ENCODE measurements around the gene CD44. TPM values are rescaled to one million over a fixed set of nuclear protein-coding genes. Genes with fewer than 3 reads are reported as not detected.
"Not testable (repeated sequence)": the region's sequence is repeated elsewhere in the genome, so short reads cannot be mapped to it uniquely, and the experiment has no call there.

Gene CD44
- polyA plus RNA-seq, 1 donor: 81.5 TPM

- no peak for DNase-seq
Measured at GRCh38 chr11:35216962-35217678, 78.1 kb downstream of the CD44 start.

- no peak for DNase-seq
Measured at GRCh38 chr11:35218956-35219355, 80.0 kb downstream of the CD44 start.

- DNase-seq: peak; percentile 73
Measured at GRCh38 chr11:35223371-35223796, 84.4 kb downstream of the CD44 start.

GRCh38 chr11:35223991-35224390 is 85.0 kb downstream of the CD44 start:
- no peak for DNase-seq

GRCh38 chr11:35225946-35226520 is 87.1 kb downstream of the CD44 start:
- no peak for DNase-seq

DNA sequence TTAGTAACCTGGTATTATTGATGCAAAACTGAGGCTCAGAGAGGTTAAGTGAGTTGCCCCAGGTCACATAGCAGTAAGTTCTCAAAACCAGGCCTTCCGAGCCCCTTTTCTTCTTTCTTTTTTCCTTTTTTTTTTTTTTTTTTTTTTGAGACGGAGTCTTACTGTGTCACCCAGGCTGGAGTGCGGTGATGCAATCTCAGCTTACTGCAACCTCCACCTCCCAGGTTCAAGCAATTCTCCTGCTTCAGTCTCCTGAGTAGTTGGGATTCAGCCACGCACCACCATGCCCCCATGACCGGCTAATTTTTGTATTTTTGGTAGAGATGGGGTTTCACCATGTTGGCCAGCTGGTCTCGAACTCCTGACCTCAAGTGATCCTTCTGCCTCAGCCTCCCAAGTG is 87.8 kb downstream of the CD44 start:
- DNase-seq: not testable (repeated sequence)

- DNase-seq: no peak
Measured at GRCh38 chr11:35227576-35228327, 88.8 kb downstream of the CD44 start.

DNA sequence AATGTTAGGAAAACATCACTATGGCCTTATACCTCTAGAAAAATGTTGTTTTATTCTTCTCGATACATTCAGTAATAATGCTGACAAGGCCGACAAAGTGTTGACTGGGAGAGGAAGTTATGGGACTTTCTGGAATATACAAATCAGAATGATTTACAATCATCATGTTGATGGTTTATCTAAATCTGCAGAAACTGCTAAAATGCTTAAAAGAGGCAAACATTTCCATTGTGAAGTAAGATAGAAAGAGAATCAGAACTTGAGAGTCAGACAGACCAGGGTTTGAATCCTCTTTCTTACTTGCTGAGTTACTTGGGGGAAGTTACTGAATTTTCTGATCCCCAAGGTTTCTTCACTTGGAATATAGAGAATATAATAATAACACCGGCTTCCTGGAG is 89.4 kb downstream of the CD44 start:
- no peak for DNase-seq

GRCh38 chr11:35230388-35230787 is 91.4 kb downstream of the CD44 start:
- DNase-seq: no peak

DNA sequence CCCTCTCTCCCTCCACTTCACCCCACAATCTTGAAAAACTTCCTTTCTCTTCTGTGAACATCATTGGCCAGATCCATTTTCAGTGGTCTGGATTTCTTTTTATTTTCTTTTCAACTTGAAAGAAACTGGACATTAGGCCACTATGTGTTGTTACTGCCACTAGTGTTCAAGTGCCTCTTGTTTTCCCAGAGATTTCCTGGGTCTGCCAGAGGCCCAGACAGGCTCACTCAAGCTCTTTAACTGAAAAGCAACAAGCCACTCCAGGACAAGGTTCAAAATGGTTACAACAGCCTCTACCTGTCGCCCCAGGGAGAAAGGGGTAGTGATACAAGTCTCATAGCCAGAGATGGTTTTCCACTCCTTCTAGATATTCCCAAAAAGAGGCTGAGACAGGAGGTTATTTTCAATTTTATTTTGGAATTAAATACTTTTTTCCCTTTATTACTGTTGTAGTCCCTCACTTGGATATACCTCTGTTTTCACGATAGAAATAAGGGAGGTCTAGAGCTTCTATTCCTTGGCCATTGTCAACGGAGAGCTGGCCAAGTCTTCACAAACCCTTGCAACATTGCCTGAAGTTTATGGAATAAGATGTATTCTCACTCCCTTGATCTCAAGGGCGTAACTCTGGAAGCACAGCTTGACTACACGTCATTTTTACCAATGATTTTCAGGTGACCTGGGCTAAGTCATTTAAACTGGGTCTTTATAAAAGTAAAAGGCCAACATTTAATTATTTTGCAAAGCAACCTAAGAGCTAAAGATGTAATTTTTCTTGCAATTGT is 92.3 kb downstream of the CD44 start:
- no peak for DNase-seq

DNA sequence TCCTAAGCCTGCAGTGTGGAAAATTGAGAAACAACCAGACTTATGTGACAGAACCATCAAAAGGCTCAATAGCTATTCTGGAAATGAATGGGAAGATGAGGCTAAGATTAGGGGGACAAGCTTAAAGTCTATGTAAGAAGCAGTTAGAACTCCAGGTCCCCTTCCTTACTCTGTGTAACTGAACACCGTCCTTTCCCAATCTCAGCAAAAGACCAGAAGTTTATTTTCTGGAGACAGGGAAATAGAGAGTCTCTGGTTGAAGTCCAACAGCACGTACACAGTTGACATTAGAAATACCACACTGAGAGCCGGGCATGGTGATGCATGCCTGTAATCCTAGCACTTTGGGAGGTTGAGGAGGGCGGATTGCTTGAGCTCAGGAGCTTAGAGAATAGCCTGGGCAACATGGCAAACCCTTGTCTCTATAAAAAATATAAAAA is 93.9 kb downstream of the CD44 start:
- no peak for DNase-seq

DNA sequence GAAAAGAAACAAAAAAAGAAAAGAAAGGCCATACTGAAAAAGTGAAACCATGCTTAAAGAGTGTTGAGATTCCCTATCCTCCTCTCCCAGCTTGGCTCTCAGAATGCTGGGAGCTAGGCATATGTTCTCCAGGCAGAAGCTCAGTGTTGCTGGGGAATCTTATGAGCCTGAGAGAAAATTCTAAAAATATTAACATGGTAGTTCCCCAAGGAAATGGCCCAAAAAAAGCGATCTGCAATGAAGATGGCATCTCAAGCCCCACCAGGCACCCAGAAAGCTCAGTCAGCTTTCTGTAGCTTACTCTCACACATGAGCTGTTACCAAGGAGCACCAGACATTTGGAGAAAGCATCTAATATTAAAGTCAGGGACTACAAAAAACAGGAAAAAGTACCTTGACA is 94.5 kb downstream of the CD44 start:
- no peak for DNase-seq

DNA sequence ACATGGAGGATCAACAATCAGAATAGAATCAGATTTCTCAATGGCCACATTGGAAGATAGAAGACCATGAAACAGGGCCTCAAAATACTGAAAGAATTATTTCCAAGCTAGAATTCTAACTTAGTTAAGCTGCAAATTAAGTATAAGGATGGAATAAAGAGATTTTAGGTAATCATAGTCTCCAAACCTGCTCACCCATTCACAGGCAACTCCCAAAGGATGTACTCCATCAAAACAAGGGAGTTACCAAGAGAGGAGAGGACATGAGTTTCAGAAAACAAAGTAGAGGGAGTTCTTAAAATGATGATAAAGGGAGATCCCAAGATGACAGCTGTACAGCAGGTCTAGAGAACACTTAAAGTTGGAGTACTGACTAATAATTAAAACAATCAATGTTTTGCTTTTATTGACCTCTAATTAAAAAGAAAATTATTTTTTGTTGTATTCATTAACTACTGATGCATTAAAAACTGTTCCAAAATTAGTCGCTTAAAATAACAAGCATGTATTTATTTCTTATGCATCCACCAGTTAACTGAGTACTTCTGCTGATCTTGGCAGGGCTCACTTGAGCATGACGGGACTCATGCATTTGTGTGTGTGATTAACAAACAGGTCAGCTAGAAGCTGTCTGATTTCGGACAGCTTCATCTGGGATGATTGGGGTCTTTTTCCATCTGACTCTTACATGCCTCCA is 95.6 kb downstream of the CD44 start:
- no peak for DNase-seq

GRCh38 chr11:35235157-35235468 is 96.1 kb downstream of the CD44 start:
- DNase-seq: no peak

DNA sequence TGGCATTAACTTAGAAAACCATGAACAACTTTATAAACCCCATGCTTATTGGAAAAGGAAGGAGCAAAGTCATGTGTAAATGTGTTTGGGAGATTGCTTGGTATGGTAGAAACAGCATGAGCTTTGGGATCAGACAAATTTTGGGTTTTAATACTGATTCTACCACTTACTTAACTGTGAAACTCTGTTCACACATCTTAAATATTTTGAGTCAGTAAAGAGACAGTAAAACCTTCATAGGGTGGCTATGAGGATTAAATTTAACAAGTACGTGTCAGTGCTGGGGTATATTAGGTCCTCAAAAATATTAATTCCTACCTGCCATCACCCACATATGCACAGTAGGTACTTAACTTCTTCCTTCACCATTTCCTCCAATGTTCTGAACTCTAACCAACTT is 96.5 kb downstream of the CD44 start:
- no peak for DNase-seq

- no peak for DNase-seq
Measured at GRCh38 chr11:35235936-35236666, 97.1 kb downstream of the CD44 start.

- DNase-seq: no peak
Measured at GRCh38 chr11:35236667-35237003, 97.7 kb downstream of the CD44 start.

DNA sequence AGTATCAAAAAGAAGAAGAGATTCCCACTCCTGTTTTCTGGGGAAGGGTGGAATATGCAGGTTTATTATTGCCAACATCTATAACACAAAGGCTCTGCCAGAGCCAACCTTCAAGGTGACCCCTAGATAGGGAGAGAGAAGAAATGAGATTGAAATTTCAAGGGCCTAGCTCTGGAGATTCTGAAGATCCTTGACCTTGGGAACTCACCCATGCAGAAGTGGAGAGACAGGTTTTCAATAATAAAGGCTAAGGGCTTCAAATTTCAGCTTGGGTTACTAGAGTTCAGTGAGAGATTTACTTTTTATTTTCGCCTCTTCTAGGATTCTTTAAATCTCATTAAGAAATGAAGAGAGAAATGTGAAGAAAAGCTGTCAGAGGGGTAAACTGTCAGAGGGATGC is 98.4 kb downstream of the CD44 start:
- no peak for DNase-seq

- DNase-seq: no peak
Measured at GRCh38 chr11:35237860-35238715, 99.1 kb downstream of the CD44 start.

- DNase-seq: no peak
Measured at GRCh38 chr11:35238882-35239281, 99.9 kb downstream of the CD44 start.
